HG02678 (cell line): Measurements from ENCODE around the gene SPIN2A.
"Not testable (repeated sequence)": the region's sequence is repeated elsewhere in the genome, so short reads cannot be mapped to it uniquely, and the experiment has no call there.

Experiments
- ATAC-seq: cut with Tn5 transposase; IDR thresholded peaks from one replicate; pipeline ENCODE4 v1.9.1; 2021; ENCODE audit warnings: mild to moderate bottlenecking, moderate library complexity; ENCODE audit not compliant: unreplicated experiment

Gene SPIN2A

DNA sequence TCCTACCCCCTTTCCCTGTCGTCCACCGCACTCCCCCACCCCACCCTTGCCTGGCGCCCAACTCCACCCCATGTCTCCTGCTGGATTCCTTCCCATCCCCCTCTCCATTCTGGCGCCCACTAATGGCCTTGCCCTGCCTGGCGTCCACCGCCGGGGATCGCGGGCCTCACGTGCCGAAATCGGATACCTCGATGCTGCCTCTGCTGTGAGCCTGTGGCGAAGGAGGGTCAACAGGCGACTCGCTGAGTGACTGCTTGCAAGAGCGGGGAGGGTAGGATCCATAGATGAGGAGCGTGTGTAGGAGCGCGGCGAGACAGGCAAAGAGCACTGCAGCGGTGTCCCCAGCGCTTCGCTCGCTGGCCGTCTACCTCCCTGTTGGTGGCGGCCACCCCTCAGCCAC is at the start of gene SPIN2A:
Gene SPIN2A, minus strand, starts transcription at position 325 of the 400 bp plus-strand sequence. CDS start 800 bp downstream, outside the sequence.
- ATAC-seq = not testable (repeated sequence)

DNA sequence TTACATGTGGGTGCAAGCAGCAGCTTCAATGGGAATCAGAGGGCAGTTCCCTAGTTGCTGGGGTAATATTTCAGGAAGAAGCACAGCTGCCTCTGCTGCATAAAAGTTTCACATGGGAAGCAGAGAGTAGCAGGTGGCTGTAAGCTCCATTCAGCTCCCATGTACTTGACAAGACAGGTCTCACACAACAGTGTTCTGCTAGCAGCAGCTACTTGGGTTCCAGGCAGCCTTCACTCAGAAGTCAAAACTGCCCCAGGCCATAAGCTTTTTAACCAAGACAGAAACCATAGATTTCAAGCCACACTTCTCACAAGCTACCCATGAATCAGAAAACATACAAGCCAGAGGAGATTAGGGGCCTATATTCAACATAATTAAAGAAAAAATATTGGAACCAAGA is 41.4 kb upstream of the SPIN2A start:
- ATAC-seq = no peak

DNA sequence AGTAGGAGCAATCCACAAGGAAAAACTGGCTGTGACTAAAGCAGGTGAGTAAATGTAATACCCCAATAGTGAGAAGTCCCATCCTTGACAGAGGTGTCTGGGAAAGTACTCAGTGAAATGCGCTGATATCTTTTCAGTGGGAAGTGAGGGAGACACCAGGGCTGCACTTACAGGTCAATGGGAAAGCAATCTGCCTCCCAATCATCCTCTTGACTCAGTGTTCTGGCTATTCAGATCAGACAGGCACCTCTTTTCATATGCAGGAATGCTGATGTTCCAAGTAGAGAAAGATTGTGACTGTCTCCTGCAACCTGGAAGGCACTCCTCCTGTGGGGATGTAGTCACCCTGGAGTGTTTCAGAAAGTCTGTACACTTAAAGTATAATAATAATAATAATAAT is 39.9 kb upstream of the SPIN2A start:
- ATAC-seq = no peak

DNA sequence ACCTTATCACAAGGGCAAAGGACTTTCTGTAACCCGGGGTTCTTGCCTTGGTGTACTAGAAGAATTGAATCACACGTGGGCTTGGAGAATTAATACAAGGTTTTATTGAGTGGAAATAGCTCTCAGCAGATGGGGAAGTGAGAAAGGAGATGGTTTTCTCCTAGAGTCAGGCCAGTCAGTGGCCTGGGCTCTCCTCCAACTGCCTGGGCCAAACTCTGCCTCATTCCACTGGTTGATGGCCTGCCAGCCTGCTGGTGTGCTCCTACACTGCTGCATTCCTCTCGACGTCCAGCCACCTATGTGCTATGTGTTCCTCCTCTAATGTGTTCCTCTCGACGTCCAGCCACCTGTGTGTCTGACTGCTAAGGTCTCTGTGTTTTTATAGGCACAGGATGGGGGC is 35.3 kb upstream of the SPIN2A start:
- no peak for ATAC-seq

DNA sequence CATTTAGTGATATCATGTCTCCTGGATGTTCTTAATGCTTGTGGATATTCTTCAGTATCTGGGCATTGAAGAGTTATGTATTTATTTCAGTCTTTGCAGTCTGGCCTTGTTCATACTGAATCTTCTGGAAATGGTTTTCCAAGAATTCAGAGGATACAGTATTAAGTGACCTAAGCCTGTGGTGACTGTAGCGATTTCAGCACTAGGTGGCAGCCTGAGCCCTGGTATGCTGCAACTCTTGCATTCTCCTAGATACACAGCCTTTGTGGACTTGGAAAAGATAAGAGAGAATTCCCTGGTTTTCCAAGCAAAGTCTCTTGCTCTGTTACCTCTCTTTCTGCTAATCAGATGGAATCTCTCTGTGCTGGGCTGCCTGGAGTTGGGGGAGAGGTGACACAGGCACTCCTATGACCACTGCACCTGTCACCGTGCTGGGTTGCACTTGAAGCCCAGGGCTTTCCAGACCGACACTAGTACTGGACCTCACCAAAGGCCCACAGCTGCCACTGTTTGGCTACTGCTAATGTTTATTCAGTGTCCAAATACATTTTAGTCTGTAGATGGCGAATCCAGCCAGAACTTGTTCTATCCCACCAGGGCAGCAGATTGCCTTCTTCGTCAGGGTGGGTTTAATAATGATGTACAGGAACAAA is 19.3 kb upstream of the SPIN2A start:
- ATAC-seq = no peak

DNA sequence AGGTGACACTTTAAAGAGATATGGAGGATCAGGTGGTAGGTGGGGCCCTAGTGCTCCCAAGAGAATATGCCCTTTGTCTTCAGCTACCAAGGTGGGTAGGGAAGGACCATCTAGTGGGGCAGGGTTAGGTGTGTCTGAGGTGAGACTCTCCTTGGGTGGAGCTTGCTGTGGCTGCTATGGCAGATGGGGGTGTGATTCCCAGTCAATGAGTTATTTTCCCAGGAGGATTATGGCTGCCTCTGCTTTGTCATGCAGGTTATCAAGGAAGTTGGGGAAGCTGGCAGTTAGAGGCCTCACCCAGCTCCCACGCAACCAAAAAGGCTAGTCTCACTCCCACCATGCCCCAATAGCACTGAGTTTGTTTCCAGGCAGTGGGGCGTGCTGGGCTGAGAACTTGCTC is 18.0 kb upstream of the SPIN2A start:
- ATAC-seq = no peak

DNA sequence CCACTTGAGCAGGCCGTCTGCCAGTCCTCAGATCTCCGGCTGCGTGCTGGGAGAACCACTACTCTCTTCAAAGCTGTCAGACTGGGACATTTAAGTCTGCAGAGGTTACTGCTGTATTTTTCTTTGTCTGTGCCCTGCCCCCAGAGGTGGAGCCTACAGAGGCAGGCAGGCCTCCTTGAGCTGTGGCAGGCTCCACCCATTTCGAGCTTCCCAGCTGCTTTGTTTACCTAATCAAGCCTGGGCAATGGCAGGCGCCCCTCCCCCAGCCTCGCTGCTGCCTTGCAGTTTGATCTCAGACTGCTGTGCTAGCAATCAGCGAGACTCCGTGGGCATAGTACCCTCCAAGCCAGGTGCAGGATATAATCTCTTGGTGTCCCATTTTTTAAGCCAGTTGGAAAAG is 15.0 kb upstream of the SPIN2A start:
- ATAC-seq = not testable (repeated sequence)

DNA sequence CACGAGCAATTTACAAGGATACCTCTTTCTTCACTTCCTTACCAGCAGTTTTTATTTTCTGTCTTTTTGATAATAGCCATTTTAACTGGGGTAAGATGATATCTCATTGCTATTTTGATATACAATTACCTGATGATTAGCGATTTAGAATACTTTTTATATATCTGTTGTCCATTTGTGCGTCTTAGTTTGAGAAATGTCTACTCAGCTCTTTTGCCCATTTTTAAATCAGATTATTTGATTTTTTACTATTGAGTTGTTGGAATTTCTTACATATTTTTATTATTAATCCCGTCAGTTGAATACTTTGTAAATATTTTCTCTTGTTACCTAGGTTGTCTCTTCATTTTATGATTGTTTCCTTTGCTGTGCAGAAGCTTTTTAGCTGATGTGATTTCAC is 1.5 kb upstream of the SPIN2A start:
- no peak for ATAC-seq

DNA sequence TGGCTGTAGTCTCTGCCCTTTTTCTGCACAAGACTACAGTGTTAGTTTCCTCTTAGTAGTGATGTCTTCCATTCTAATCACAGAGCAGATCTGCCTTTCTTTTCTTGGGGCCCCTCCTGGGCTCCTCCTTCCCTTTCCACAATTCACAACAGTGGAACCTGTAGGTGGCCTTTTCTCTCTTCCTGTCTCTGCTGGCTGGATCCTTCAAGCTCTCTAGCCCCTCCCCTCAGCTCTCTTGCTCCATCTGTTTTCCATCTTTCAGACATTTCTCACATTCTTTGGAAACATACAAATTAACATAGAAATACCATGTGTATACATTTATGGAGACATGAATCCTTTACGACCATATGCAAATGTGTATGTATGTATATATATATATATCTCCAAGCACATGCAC is 304 bp upstream of the SPIN2A start:
- ATAC-seq = no peak

DNA sequence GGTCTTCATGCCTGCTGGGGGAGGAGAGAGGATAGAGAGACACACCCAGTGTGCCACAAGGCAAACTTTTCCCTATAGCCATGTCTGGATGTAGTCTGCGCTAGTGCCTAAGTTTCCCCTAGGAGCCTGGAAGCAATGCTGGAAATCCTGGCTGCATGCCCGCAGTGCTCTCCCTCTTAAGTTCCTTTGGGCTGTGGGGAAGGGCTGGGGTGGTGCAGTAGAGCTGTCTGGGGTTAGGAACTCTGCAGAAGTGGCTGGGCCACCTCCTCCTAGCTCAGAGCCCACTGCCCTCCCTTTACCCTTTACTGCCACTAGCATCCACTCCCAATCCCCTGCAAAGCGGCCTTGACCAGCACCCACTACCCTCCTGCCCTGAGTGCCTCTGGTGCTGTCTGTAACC is 608 bp downstream of the SPIN2A start:
- ATAC-seq = not testable (repeated sequence)

DNA sequence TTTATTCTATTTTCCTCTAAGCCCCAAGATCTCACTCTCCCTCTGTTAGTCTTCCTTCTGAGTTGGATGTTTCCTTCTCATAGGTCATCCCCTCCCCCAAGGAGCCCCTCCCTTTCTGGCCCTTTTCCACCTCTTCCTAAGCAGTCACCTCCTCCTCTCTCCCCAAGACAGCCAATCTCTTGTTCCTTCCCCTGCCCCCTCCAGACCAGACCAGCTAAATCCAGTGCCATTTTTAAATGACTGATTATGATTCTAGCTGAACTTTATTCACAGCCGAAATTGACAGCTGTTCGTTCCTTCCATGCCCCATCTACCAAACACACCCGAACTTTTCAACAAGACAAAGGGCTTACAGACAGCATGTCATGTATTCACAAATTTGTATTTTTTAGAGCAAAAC is 1.9 kb downstream of the SPIN2A start:
- no peak for ATAC-seq

DNA sequence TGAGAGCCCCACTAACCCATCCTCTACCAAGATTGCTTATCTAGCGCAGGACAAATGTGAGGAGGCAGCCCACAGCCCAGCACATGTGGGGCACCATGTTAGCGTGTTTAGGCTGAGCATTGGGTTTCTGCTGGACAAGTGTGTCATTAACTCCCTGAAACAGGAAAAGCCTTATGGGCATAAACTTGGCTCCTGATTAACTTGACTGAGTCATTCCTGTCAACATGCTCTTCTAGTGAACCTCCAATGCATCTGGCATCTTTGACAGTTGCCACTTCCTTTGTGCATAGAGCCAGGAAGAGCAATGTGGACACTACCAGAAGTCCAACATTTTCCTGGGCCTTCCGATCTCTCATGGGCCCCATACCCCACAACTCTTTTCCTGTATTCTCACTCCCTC is 2.5 kb downstream of the SPIN2A start:
- ATAC-seq = no peak

DNA sequence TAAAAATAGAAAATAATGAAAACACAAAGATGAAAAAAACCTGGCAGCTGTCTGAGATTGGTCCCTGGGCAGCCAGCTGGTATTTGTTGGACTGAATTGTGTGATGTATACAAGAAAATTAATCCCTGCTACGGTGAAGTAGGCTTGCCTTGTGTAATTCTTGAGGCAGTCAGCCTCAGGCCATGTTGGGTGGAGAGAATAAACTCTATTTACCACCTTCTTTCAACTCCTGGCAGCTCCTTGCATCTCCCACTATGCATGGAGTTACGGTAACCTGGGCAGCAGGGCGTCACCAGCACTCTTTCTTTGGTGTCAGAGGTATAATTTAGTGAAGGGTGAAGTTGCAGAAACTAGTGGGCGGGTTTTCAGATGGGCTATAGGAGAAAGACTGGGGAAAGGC is 3.5 kb downstream of the SPIN2A start:
- ATAC-seq = no peak

DNA sequence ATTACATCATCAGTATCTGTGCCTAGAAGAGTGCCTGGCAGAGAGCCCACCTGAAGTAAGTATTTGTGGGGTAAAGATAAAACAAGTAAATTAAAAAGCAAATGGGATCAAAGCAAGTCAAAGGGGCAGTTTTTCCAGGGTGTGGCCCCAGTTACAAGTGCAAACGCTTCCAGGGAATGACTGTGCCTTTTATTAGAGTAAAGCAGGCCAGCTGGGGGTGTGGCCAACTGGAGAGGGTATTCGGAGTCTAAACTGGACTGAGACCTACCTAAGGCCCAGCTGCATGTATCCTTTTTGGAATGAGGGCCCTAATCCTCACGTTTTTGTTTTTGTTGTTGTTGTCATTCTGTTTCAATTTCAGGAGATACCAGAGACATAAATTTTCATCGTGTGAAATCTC is 3.9 kb downstream of the SPIN2A start:
- ATAC-seq = not testable (repeated sequence)

DNA sequence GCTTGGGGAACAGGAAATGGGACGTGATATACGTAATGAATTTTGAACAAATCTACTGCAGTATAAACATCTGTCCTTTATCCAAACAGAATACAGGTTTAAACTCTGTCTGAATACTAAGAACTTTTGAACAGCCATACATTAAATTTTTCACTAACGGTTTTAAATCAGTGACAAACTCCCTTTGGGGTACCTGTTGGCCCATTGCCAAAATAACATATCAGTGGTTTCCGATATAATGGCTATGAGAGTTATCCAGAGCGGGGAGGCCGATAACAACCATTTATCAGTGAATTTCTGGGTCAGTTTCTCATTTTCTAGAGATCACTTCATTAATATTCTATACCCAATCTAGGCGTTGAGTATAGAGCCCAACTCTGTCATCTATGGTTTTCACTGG is 5.2 kb downstream of the SPIN2A start:
- ATAC-seq = no peak

DNA sequence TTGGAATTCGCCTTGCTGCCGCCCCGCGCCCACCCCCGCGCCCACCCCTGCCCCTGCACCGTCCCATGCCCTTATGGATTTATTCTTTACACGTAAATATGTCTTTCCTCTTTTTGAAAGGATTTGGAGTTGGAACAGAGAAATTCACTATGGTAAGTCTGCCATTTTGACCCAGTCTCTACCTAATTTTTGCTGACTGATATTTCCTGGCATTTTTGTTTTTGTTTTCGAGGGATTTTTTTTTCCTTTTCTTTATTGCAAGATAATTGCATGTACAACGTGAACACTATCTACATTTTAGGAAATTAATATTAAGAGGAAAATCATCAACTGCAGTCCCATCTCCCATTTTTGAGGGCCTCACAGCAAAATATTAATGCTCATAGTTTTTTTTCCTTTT is 15.4 kb downstream of the SPIN2A start:
- ATAC-seq = no peak

DNA sequence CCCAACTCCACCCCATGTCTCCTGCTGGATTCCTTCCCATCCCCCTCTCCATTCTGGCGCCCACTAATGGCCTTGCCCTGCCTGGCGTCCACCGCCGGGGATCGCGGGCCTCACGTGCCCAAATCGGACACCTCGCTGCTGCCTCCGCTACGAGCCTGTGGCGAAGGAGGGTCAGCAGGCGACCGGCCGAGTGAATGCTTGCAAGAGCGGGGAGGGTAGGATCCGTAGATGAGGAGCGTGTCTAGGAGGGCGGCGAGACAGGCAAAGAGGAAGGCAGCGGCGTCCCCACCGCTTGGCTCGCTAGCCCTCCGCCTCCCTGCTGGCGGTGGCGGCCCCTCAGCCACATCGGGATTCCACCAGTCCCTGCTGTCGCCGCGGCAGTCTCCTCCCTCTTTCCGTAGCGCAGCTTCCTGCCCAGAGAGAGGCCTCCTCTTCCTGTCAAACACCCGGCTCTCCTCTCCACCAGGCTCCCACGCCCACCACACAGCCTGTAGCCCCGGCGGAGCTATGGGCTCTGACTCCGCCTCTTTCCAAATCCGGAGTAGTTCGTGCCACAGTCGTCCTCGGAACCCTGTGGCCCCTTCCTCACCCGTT is 15.9 kb downstream of the SPIN2A start, which contains the start of gene SPIN2B:
Gene SPIN2B, minus strand, starts transcription at position 387 of the 594 bp plus-strand sequence.
- peak; percentile 100 for ATAC-seq

DNA sequence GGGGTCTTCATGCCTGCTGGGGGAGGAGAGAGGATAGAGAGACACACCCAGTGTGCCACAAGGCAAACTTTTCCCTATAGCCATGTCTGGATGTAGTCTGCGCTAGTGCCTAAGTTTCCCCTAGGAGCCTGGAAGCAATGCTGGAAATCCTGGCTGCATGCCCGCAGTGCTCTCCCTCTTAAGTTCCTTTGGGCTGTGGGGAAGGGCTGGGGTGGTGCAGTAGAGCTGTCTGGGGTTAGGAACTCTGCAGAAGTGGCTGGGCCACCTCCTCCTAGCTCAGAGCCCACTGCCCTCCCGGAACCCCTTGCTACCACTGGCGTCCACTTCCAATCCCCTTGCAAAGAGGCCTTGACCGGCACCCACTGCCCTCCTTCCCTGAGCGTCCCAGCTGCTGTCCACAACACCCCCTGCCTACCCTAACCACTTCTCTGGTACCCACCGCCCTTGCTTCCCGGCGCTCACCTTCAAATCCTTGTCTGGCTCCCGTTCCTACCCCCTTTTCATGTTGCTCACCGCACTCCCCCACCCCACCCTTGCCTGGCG is 16.5 kb downstream of the SPIN2A start:
- not testable (repeated sequence) for ATAC-seq

DNA sequence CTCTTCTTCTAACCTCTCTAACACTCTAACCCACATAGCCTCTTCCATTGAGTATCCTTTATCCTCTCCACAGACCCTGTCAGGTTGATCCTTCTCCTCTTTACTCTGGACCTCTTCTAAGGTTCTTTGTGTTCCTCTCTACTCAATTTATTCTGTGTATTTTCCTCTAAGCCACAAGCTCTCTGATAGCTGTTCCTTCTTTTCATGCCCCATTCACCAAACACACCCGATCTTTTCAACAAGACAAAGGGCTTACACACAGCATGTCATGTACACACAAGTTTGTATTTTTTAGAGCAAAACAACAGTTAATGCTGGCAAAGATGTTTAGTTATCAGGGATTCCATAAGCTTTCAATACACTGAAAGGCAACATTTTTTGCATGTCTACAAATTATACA is 17.8 kb downstream of the SPIN2A start:
- no peak for ATAC-seq

DNA sequence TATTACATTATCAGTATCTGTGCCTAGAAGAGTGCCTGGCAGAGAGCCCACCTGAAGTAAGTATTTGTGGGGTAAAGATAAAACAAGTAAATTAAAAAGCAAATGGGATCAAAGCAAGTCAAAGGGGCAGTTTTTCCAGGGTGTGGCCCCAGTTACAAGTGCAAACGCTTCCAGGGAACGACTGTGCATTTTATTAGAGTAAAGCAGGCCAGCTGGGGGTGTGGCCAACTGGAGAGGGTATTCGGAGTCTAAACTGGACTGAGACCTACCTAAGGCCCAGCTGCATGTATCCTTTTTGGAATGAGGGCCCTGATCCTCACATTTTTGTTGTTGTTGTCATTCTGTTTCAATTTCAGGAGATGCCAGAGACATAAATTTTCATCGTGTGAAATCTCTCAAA is 19.6 kb downstream of the SPIN2A start:
- not testable (repeated sequence) for ATAC-seq

DNA sequence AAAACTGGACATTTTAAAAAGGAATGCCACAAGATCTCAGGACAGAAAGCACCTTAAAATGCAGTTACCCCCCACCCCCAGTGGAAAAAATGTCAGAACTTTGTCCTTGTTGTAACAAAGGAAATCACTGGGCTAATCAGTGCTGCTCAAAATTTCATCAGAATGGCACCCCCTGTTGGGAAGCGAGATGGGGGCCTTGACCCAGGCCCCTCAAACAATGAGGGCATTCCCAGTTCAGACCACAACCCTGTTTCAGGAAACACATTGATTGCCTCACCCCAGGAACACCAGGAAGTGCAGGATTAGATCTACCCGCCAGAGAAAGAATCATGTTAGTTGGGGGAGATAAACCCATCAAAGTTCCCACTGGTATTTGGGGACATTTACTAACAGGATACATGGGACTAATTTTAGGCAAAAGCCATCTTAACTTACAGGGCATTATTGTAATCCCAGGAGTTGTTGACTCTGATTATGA is 32.2 kb downstream of the SPIN2A start:
- no peak for ATAC-seq

DNA sequence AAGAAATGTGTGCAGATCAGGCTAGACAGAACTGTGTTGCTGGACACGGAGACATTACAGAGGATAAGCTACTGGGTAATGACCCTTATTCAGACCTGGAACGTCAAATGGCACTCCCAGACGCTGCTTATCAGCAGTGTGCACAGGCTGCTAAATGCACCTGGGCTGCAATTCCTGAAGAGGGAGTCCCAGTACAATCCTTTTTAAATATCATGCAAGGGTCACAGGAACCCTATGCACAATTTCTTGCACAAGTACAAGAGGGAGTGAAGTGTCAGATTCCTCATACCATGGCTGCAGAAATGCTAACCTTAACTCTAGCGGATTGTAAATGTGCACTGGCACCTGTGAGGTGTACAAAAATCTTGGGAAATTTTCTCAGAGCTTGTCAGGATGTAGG is 32.8 kb downstream of the SPIN2A start:
- no peak for ATAC-seq
